ENCODE data around the gene DCAF8. TPM values are rescaled to one million over a fixed set of nuclear protein-coding genes. Genes with fewer than 3 reads are reported as not detected.
A peak's percentile ranks its signal among the peaks of the same experiment; 100 is the strongest.

DCAF8 gene
- total RNA-seq, 1 donor from 2014 or later = 172 TPM

GRCh38 chr1:160210561-160210960, 51.8 kb downstream of the DCAF8 start:
- TF ChIP-seq CTCF (IDR thresholded peaks at IDR 0.05) = no peak
- DNase-seq (no peak), ATAC-seq (ENCODE audit: low read depth) (no peak)
- Mint-ChIP-seq H3K9me3 (no peaks in the 10 kb centered on the region), H3K27ac (no peak overlapping the region), H3K4me1 (peaks cover 40% of the 10 kb centered on the region), H3K4me3 (no peak overlapping the region), H3K27me3 (no peaks in the 10 kb centered on the region), H3K36me3 (ENCODE audit: low read depth) (peaks cover 91% of the 10 kb centered on the region)
- intact Hi-C loops (cut with micrococcal nuclease) = no loop called here
- ChIA-PET POLR2A (no interaction called here), CTCF (no interaction called here)

- no peak for TF ChIP-seq CTCF (IDR thresholded peaks at IDR 0.05)
- Mint-ChIP-seq H3K27me3 (no peaks in the 10 kb centered on the region), H3K4me3 (no peak overlapping the region), H3K36me3 (ENCODE audit: low read depth) (peaks cover 80% of the 10 kb centered on the region), H3K27ac (peak overlapping the region; percentile 30), H3K4me1 (peaks cover 44% of the 10 kb centered on the region), H3K9me3 (no peaks in the 10 kb centered on the region)
- ChIA-PET CTCF (interaction anchor here (0.8 to 1.6 kb wide), 3 partner anchors 10 to 43 kb away, joined by 4 to 5 read pairs (median 5); no protein-coding TSS in a partner anchor), POLR2A (interaction anchor here (1.0 kb wide), 1 partner anchor 53 kb away, joined by 5 read pairs; the partner anchor contains the start of gene DCAF8)
- ATAC-seq (ENCODE audit: low read depth) (no peak), DNase-seq (no peak)
- intact Hi-C loops (cut with micrococcal nuclease) = loop anchor here (10.0 kb wide), 1 partner anchor 1495 kb away; the partner anchor contains the start of gene FCRLA
Observed at GRCh38 chr1:160209321-160210046, 52.9 kb downstream of the DCAF8 start.

GRCh38 chr1:160208557-160209320, 53.6 kb downstream of the DCAF8 start:
- no peak for DNase-seq
- POLR2A ChIA-PET = interaction anchor here (0.6 to 1.1 kb wide), 3 partner anchors 54 to 156 kb away, joined by 4 to 5 read pairs (median 4); partner anchors contain the start of gene DCAF8
- Mint-ChIP-seq H3K27ac (peak overlapping the region; percentile 51), H3K9me3 (no peaks in the 10 kb centered on the region), H3K4me3 (no peak overlapping the region), H3K27me3 (no peaks in the 10 kb centered on the region), H3K4me1 (peaks cover 52% of the 10 kb centered on the region), H3K36me3 (ENCODE audit: low read depth) (peaks cover 73% of the 10 kb centered on the region)
- TF ChIP-seq CTCF (IDR thresholded peaks at IDR 0.05) = no peak
- no peak for ATAC-seq (ENCODE audit: low read depth)
- CTCF ChIA-PET = interaction anchor here (0.8 to 1.6 kb wide), 3 partner anchors 11 to 44 kb away, joined by 4 to 5 read pairs (median 5); no protein-coding TSS in a partner anchor
- intact Hi-C loops (cut with micrococcal nuclease) = loop anchor here (10.0 kb wide), 1 partner anchor 1496 kb away; the partner anchor contains the start of gene FCRLA

- peak overlapping the region; percentile 28 for H3K4me3 Mint-ChIP-seq
- POLR2A ChIA-PET = interaction anchor here (0.6 to 1.1 kb wide), 5 partner anchors 12 to 157 kb away, joined by 3 to 5 read pairs (median 4); partner anchors contain the start of gene DCAF8
Observed at GRCh38 chr1:160207771-160208556, 54.4 kb downstream of the DCAF8 start.

More at GRCh38 chr1:160207771-160208556, 54.4 kb downstream of the DCAF8 start:
- H3K9me3 Mint-ChIP-seq = no peaks in the 10 kb centered on the region
- peaks cover 65% of the 10 kb centered on the region for H3K36me3 Mint-ChIP-seq (ENCODE audit: low read depth)
- TF ChIP-seq CTCF (IDR thresholded peaks at IDR 0.05) = no peak
- intact Hi-C loops (cut with micrococcal nuclease) = loop anchor here (10.0 kb wide), 1 partner anchor 1497 kb away; the partner anchor contains the start of gene FCRLA
- H3K4me1 Mint-ChIP-seq = peaks cover 56% of the 10 kb centered on the region
- peak overlapping the region; percentile 51 for H3K27ac Mint-ChIP-seq
- no peak for DNase-seq
- CTCF ChIA-PET = interaction anchor here (0.9 to 1.6 kb wide), 4 partner anchors 12 to 44 kb away, joined by 3 to 5 read pairs (median 4); no protein-coding TSS in a partner anchor
- no peak for ATAC-seq (ENCODE audit: low read depth)
- H3K27me3 Mint-ChIP-seq = no peaks in the 10 kb centered on the region
